Activated naive CD8-positive, alpha-beta T cell treated with anti-CD3 and anti-CD28 coated beads for 36 hours (primary cell): Measurements from ENCODE around the gene SCGB1A1. TPM values are rescaled to one million over a fixed set of nuclear protein-coding genes. Genes with fewer than 3 reads are reported as not detected.

Experiments
- DNase-seq: peaks from one replicate; pipeline ENCODE4 v3.0.0; 2021
- H3K27ac Mint-ChIP-seq: one replicate; pipeline ENCODE4 v1.8.0; 2022; ENCODE audit warnings: mild to moderate bottlenecking, moderate library complexity, mixed read lengths
- H3K27me3 Mint-ChIP-seq: one replicate; pipeline ENCODE4 v1.8.0; 2022; ENCODE audit warnings: mild to moderate bottlenecking, mixed read lengths
- H3K36me3 Mint-ChIP-seq: one replicate; pipeline ENCODE4 v1.8.0; 2021; ENCODE audit warnings: mild to moderate bottlenecking, mixed read lengths
- H3K4me1 Mint-ChIP-seq: one replicate; pipeline ENCODE4 v1.8.0; 2021; ENCODE audit warnings: mixed read lengths
- H3K4me3 Mint-ChIP-seq: one replicate; pipeline ENCODE4 v1.8.0; 2022; ENCODE audit warnings: mild to moderate bottlenecking, moderate library complexity, mixed read lengths
- H3K9me3 Mint-ChIP-seq: one replicate; pipeline ENCODE4 v1.8.0; 2022; ENCODE audit warnings: mixed read lengths
- total RNA-seq, 2 experiments: library from RNA; stranded (reverse); gene quantifications; one replicate each; pipeline ENCODE4 v1.2.3, GENCODE V29; 2021

The SCGB1A1 gene
- total RNA-seq, 2 experiments from 2014 or later = not detected

DNA sequence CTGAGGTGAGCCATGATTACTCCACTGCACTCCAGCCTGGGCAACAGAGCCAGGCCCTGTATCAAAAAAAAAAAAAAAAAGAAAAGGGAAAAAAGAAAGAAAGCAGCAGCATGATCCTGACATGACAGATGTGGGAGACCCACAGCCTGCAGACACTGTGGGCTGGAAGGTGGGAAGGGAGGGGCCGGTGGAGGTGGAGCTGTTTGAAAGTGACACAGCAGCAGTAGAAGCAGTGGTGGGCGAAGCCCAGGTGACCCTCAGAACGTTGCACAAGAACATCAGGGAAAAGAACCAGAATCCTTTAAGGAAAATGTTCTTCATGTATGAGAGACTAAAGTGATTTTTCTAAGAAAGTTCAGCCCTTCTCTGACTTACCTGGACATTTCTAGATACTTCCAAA, 26.3 kb upstream of the SCGB1A1 start:
- Mint-ChIP-seq H3K4me3 (no peak overlapping the region), H3K36me3 (no peaks in the 10 kb centered on the region)

DNA sequence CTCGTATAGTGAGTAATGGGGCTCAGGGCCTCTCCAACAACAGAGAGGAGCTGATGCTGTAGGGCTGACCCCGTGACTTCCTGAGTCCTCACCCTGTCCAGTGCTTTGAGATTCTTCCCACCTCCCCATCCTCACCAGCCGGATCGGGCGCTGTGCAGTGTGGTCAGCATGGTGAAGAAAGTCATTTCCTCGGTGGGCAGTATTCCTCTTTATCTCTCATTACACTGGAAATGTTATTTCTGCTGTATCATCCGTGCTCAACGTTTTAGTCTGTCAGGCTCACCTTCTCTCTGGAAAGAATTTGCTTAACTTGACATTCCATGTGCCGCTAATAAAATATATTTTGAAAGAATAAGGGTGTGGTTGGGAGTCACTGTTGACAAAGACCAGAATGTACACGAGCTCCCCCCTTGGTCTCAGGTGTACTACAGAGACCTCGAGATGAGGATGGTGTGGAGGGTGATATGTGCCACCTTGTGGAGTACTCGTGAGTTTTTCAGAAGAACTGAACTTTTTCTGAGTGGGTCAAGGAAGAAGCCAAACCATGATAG, 25.7 kb upstream of the SCGB1A1 start:
- Mint-ChIP-seq H3K4me3 (no peak overlapping the region), H3K9me3 (no peaks in the 10 kb centered on the region), H3K36me3 (no peaks in the 10 kb centered on the region), H3K4me1 (peaks cover 13% of the 10 kb centered on the region), H3K27me3 (no peaks in the 10 kb centered on the region), H3K27ac (no peak overlapping the region)
- DNase-seq = no peak

More for the DNA sequence above, 26.3 kb upstream of the SCGB1A1 start:
- Mint-ChIP-seq H3K9me3 (no peaks in the 10 kb centered on the region), H3K4me1 (peaks cover 10% of the 10 kb centered on the region), H3K27me3 (no peaks in the 10 kb centered on the region), H3K27ac (no peak overlapping the region)
- no peak for DNase-seq

DNA sequence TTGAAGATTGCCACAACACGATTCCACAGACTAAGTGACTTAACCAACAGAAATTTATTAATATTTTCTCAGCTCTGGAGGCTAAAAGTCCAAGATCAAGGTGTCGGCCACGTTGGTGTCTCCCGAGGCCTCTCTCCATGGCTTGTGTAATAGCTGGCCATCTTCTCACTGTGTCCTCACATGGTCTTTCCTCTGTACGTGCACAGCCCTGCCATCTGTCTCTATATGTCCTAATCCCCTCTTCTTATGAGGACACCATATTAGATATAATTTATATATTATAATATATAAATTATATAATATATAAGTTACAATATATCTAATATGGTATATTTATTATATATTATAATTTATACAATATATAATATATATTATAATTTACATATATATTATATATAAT, 25.1 kb upstream of the SCGB1A1 start:
- Mint-ChIP-seq H3K27me3 (no peaks in the 10 kb centered on the region), H3K36me3 (no peaks in the 10 kb centered on the region), H3K4me1 (peaks cover 17% of the 10 kb centered on the region), H3K9me3 (no peaks in the 10 kb centered on the region), H3K27ac (no peak overlapping the region), H3K4me3 (no peak overlapping the region)
- no peak for DNase-seq

DNA sequence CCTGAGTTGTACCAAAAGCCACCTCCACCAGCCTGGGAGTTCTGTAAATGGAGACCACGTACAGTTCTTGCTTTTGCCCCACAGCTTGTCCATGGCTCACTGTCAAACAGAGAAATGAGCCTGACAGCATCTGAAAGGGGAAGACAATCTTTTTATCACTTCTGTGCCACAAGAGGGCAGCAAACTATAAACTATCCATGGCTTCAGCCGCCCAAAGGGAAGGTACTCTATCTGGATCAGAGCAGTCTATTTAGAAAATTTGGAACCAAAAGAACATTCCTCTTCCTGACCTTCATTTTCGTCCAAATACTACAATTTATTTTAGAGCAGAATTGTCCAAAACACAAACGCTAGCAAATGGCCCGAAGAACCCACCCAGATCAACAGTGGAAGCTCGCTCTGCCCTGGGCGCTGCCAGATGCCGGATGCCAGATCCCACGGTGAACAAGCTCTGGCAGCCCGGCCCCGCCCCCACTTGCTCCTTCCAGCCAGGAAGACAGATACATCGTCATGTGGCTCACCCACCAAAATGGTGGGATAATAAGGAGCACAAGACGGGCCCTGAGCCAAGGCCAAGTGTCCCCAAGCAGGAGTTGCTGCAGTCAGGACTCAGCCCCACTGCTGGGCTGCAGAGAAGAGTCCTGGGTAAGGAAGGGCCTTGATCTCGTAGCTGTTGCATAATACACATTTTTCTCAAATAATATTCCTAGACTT, 23.9 kb upstream of the SCGB1A1 start:
- Mint-ChIP-seq H3K4me1 (peaks cover 27% of the 10 kb centered on the region), H3K4me3 (no peak overlapping the region), H3K36me3 (no peaks in the 10 kb centered on the region), H3K27me3 (no peaks in the 10 kb centered on the region), H3K27ac (no peak overlapping the region), H3K9me3 (no peaks in the 10 kb centered on the region)
- DNase-seq = peak; percentile 24

DNA sequence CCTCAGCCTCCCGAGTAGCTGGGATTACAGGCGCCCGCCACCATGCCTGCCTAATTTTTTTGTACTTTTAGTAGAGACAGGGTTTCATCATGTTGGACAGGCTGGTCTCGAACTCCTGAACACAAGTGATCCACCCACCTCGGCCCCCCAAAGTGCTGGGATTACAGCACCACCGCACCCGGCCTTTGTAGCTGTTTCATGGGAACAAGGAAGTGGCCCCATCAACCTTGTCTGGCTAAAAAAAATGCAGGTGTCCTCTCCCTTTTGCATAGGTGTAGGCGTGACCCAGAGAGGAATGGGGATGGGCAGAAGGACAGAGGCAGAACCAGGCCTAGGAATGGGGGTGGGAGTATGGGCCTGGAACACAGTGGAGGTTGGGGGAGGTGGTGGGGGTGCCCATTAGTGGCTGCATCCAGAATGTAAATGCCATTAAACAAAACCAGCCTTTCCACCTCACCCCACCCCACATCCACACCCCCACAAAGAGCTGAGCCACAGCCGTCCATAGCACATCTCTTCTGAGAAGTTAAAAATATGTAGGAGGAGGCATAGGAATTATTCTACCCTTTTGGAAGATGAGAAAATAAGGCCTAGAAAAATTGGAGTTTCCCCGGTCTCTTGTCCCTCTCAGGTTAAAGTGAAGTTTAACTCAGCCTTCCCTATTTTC, 22.8 kb upstream of the SCGB1A1 start:
- no peak for DNase-seq
- H3K4me3 Mint-ChIP-seq = no peak overlapping the region
- peaks cover 38% of the 10 kb centered on the region for H3K4me1 Mint-ChIP-seq
- no peaks in the 10 kb centered on the region for H3K9me3 Mint-ChIP-seq
- no peaks in the 10 kb centered on the region for H3K27me3 Mint-ChIP-seq
- no peaks in the 10 kb centered on the region for H3K36me3 Mint-ChIP-seq
- no peak overlapping the region for H3K27ac Mint-ChIP-seq

DNA sequence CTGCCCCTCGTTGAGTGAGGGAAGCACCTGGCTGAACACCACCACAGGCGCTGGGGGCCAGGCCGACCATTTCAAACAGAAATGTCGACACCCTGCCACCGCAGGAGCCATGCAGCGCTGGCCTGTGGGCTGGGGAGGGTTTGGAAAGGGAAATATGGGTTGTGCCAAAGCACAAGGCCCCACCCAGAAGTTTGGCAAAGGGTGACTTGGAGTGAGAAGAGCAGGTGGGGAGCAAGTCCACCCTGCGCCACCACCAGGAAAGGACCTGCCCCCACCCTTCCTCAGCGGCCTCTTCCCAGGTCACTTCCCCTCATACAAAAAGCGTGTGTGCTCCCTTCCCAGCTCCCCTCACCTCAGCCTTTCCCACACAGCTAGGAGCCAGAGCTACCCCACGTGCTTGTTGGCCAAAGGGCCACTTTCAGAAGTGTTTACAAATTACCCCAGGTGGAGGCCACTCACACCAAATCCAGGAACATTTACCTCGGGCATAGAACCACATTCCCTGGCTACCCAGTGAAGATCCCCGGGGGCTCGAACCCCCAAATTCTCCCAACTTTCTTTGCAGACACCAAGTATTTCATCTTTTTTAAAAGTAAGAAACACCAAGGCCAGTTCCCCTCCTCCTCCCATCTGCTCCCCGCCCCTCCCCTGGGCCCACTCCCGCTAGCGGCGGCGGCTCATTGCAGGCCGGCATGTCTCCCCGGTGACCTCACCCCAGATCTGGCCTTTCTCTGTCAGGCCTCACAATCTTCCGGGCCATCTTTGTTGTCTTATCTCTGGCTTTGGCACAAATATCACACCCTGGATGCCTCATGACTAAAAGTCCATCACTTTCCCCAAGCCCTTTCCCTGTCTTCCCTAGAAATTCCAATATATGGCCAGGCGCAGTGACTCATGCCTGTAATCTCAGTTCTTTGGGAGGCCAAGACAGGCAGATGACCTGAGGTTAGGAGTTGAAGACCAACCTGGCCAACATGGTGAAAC, 20.5 kb upstream of the SCGB1A1 start:
- Mint-ChIP-seq H3K4me1 (peaks cover 56% of the 10 kb centered on the region), H3K9me3 (no peaks in the 10 kb centered on the region), H3K4me3 (no peak overlapping the region), H3K36me3 (no peaks in the 10 kb centered on the region), H3K27me3 (no peaks in the 10 kb centered on the region), H3K27ac (no peak overlapping the region)
- no peak for DNase-seq

DNA sequence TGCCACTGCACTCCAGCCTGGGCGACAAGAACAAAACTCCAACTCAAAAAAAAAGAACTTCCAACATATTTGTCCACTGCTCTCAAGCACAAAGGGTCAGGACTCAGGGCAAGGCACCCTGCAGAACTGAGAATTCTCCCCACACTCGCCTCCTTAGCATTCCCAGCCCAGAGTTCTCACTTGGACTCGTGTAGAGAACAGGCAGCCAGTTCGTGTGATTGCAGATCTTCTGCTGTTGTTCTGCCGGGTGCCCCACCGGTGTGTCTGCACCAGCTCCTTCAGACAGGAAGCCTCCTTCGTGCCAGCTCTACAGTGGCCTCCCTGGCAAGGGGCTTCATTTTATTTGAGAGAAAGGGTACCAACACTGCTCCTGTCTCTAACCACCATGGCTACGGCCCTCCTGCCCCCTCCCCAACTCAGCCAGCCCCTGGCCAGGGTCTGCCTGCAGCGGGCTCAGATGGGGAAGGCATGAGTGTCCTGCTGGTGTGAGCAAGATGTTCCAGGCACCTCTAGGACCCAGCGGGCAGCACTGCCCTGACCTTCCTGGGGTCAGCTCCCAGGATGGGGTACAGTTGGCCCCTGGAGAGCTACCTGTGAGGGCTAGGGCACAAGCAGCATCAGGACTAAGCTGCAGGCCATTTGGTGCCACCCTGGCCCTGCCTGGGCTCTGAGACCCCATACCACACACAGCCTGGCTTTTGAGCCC, 19.5 kb upstream of the SCGB1A1 start:
- Mint-ChIP-seq H3K27me3 (no peaks in the 10 kb centered on the region), H3K4me3 (no peak overlapping the region), H3K27ac (peak overlapping the region; percentile 58), H3K4me1 (peaks cover 56% of the 10 kb centered on the region), H3K9me3 (no peaks in the 10 kb centered on the region), H3K36me3 (no peaks in the 10 kb centered on the region)
- DNase-seq = no peak

DNA sequence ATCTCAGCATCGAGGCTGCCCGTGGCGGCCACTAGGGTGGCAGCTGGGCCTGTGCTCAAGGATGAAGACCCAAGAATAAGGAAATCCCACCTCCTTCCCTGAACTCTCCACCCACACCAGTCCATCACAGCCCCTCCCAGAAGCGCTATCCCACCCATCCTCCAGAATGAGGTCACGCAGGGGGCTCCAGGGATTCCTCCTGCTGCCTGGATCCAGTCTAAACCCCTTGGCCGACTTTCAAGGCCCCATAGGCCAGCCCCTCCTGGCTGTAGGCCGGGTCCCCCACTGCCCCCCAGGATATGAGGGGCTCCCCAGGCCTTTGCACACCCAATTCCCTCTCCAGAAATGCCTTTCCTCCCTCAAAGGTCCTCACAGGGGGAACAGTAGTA, 19.0 kb upstream of the SCGB1A1 start:
- Mint-ChIP-seq H3K9me3 (no peaks in the 10 kb centered on the region), H3K27me3 (no peaks in the 10 kb centered on the region), H3K27ac (peak overlapping the region; percentile 58), H3K4me3 (no peak overlapping the region), H3K36me3 (no peaks in the 10 kb centered on the region), H3K4me1 (peaks cover 53% of the 10 kb centered on the region)
- no peak for DNase-seq

DNA sequence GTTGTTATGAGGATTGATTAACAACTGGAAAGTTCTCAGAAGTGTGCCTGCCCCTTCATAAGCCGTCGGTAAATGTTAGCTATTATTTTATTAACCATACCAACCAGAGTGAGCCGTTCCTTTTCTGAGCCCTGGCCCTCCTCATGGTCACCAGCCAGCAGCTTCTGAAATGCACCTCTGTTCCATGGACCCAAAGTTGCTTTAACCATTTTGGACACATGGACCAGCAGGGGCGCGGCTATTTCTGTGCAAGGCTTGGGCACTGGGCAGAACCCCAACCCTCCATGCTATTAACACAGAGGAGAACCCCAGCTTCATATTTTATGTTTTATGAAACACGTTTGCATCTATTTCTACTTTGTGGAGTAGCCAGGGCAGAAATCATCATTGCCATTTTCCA, 18.6 kb upstream of the SCGB1A1 start:
- Mint-ChIP-seq H3K9me3 (no peaks in the 10 kb centered on the region), H3K4me1 (peaks cover 51% of the 10 kb centered on the region), H3K36me3 (no peaks in the 10 kb centered on the region), H3K27me3 (no peaks in the 10 kb centered on the region), H3K4me3 (no peak overlapping the region), H3K27ac (no peak overlapping the region)
- DNase-seq = no peak

DNA sequence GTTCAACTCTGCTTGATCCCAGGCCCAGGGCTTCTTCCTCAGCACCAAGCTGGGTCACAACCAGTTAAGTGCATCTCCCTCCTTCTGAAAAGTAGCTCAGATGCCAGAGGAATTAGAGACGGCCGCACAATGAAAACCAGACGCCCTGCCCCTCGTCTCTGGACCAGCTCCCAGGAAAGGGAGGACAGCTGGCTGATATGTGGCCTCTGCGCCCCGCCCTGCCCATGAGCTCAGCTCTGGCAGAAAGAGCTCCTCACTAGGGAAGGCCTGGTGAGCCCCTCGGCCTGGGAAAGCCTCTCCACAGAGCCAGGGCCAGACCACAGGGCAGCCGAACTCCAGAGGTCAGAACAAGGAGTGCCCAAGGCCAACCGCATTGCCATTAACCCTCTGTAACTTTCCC, 18.1 kb upstream of the SCGB1A1 start:
- H3K27ac Mint-ChIP-seq = no peak overlapping the region
- DNase-seq = no peak
- H3K36me3 Mint-ChIP-seq = no peaks in the 10 kb centered on the region
- peaks cover 51% of the 10 kb centered on the region for H3K4me1 Mint-ChIP-seq
- H3K27me3 Mint-ChIP-seq = no peaks in the 10 kb centered on the region
- H3K4me3 Mint-ChIP-seq = no peak overlapping the region
- no peaks in the 10 kb centered on the region for H3K9me3 Mint-ChIP-seq

DNA sequence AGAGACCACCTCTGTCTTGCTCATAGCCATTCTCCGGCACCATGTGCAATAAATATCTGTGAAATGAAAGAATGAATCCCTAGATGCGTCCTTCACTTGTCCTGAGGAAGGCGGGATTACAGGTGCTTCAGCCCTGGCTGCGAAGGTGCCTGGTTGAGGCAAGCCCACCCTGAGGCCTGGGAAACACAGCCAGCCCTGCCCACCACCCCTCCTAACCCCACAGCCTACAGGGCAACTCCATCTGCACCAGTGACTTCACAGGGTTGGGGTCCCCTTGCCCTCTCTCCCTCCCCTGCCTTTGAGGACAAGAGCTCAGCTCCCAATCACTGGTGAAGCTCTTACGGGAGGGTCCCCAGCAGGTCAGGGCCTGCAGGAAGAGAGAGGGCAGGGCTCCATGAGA, 17.5 kb upstream of the SCGB1A1 start:
- peak overlapping the region; percentile 87 for H3K4me3 Mint-ChIP-seq
- H3K27me3 Mint-ChIP-seq = no peaks in the 10 kb centered on the region
- peaks cover 51% of the 10 kb centered on the region for H3K4me1 Mint-ChIP-seq

DNA sequence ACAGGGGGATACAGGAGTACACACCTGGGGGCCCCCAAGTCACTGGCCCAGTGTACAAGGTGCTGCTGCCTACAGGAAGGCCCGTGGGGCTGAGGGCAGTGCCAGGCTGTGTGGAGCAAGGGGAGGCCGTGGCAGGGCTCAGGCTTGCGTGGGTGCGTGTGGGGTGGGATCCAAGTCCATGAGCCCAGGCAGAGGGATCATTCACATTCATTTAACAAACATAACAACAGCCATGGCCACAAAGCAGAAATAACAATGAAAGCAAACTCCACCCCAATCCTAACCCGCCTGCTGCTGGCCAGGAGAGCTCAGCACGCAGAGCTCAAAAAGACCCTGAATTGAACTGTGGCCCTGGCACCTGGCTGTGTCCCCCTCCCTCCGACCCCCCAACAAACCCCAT, 17.0 kb upstream of the SCGB1A1 start:
- peak overlapping the region; percentile 91 for H3K27ac Mint-ChIP-seq
- H3K9me3 Mint-ChIP-seq = no peaks in the 10 kb centered on the region
- H3K4me3 Mint-ChIP-seq = peak overlapping the region; percentile 87
- no peak for DNase-seq
- peaks cover 51% of the 10 kb centered on the region for H3K4me1 Mint-ChIP-seq
- H3K36me3 Mint-ChIP-seq = no peaks in the 10 kb centered on the region
- no peaks in the 10 kb centered on the region for H3K27me3 Mint-ChIP-seq

More for the DNA sequence above, 17.5 kb upstream of the SCGB1A1 start:
- no peaks in the 10 kb centered on the region for H3K9me3 Mint-ChIP-seq
- DNase-seq = no peak
- peak overlapping the region; percentile 91 for H3K27ac Mint-ChIP-seq
- H3K36me3 Mint-ChIP-seq = no peaks in the 10 kb centered on the region

DNA sequence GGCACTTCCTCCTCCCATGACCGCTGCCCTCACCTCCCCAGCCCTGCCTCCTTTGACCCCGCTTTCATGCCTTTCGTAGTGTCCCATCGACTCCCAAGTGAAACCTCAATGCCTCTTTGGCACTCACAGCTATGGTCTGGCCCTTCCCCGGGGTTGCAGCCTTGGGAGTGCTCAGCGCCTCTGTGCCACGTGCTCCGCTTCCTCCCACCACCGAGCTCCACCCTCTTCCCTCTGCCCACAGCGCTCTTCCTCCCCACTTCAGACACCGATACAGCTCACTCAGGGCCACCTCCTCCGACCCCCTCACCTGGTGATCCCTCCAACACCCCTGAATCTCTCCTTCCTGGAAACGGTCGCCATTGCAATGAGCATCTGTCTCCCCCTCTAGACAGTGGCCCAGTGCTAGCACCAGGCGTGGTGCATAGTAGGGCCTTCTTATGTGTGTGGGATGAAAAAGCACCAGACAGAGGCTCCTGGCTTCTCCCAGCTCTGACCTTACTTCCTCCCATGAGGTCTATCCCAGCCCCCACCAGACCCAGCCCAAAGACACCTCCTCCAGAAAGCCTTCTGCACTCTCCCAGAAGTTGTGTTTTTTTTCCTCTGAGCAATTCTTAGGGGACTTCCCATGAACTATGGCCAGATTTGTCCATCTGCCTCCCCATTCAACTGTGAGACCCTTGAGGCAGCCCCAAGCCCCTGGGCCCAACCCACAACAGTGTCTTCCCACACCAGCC, 16.4 kb upstream of the SCGB1A1 start:
- H3K4me3 Mint-ChIP-seq = peak overlapping the region; percentile 87
- peak; percentile 65 for DNase-seq
- peak overlapping the region; percentile 91 for H3K27ac Mint-ChIP-seq
- peaks cover 51% of the 10 kb centered on the region for H3K4me1 Mint-ChIP-seq
- H3K27me3 Mint-ChIP-seq = no peaks in the 10 kb centered on the region
- no peaks in the 10 kb centered on the region for H3K9me3 Mint-ChIP-seq
- no peaks in the 10 kb centered on the region for H3K36me3 Mint-ChIP-seq
